Liver (tissue), 3 donors: Measurements from ENCODE around the gene LYRM4.

ENCODE experiments used
- EGR1 ChIP-seq, 2 donors: IDR thresholded peaks; 2 replicates each; pipeline ENCODE4 v1.6.1; 2016 to 2018; ENCODE audit warnings: antibody characterized with exemption in 2 of 2, low read depth in 2 of 2
- RAD21 ChIP-seq, 2 donors: IDR thresholded peaks; 2 replicates each; pipeline ENCODE4 v1.6.1; 2016; ENCODE audit warnings: antibody characterized with exemption in 2 of 2, mild to moderate bottlenecking in 2 of 2
- SP1 ChIP-seq: IDR thresholded peaks from 2 replicates; pipeline ENCODE4 v1.6.1; 2018; ENCODE audit warnings: antibody characterized with exemption, mild to moderate bottlenecking
- TAF1 ChIP-seq: conservative IDR thresholded peaks from 2 replicates; pipeline ENCODE4 v1.6.1; 2016; ENCODE audit warnings: antibody characterized with exemption, mild to moderate bottlenecking
- YY1 ChIP-seq: IDR thresholded peaks from 2 replicates; pipeline ENCODE4 v1.6.1; 2016; ENCODE audit warnings: antibody characterized with exemption, mild to moderate bottlenecking
- TF ChIP-seq, protein P1 (sequence below): fragments of 150-350 bp; IDR thresholded peaks from 2 replicates; pipeline ENCODE4 v1.5.1; 2017; ENCODE audit warnings: improper control_type of control experiment, low read depth, low read length; ENCODE audit not compliant: missing input control
- donor health status: healthy.
- donor health status: healthy.

- no peak for TF ChIP-seq TAF1
- TF ChIP-seq EGR1 (IDR thresholded peaks at IDR 0.05; ENCODE audit: low read depth in 2 of 2) = no peak
- TF ChIP-seq, protein P1, sequence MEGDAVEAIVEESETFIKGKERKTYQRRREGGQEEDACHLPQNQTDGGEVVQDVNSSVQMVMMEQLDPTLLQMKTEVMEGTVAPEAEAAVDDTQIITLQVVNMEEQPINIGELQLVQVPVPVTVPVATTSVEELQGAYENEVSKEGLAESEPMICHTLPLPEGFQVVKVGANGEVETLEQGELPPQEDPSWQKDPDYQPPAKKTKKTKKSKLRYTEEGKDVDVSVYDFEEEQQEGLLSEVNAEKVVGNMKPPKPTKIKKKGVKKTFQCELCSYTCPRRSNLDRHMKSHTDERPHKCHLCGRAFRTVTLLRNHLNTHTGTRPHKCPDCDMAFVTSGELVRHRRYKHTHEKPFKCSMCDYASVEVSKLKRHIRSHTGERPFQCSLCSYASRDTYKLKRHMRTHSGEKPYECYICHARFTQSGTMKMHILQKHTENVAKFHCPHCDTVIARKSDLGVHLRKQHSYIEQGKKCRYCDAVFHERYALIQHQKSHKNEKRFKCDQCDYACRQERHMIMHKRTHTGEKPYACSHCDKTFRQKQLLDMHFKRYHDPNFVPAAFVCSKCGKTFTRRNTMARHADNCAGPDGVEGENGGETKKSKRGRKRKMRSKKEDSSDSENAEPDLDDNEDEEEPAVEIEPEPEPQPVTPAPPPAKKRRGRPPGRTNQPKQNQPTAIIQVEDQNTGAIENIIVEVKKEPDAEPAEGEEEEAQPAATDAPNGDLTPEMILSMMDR = no peak
- no peak for TF ChIP-seq RAD21 (IDR thresholded peaks at IDR 0.05)
- TF ChIP-seq SP1 = no peak
- TF ChIP-seq YY1 = no peak
Observed at GRCh38 chr6:5126214-5126613, 134.5 kb downstream of the LYRM4 start.
